Prostate gland (tissue), 2 donors: ENCODE data around the gene CFTR. TPM values are rescaled to one million over a fixed set of nuclear protein-coding genes. Genes with fewer than 3 reads are reported as not detected.

Experiments
- DNase-seq: peaks from one replicate; pipeline ENCODE4 v3.0.0-alpha.2; 2019; ENCODE audit warnings: low spot score
- H3K27ac ChIP-seq, 2 donors: fragments of 200-600 bp; sonication (generic); 2 replicates each; pipeline ENCODE4 v1.5.1; 2017 to 2019
- H3K27me3 ChIP-seq: fragments of 200-600 bp; sonication (generic); replicated peaks from 2 replicates; pipeline ENCODE4 v1.5.1; 2019; ENCODE audit not compliant: insufficient read depth
- H3K36me3 ChIP-seq, 2 donors: fragments of 200-600 bp; sonication (generic); 1 replicate in 1 of 2; 2 replicates in 1 of 2; pipeline versions ENCODE4 v1.5.1 to v1.8.1; 2017 to 2019
- H3K4me1 ChIP-seq: fragments of 200-600 bp; sonication (generic); replicated peaks from 2 replicates; pipeline ENCODE4 v1.5.1; 2019
- H3K4me3 ChIP-seq, 2 donors: fragments of 200-600 bp; sonication (generic); 2 replicates each; pipeline ENCODE4 v1.5.1; 2017 to 2019
- H3K9me3 ChIP-seq: fragments of 200-600 bp; sonication (generic); 2 replicates; pipeline ENCODE4 v1.5.1; 2017
- CTCF ChIP-seq, 4 experiments: fragments of 200-600 bp in 2 of 4; fragments of 450-650 bp in 2 of 4; sonication (generic) in 2 of 4; IDR thresholded peaks; 1 replicate in 3 of 4; 2 replicates in 1 of 4; pipeline ENCODE4 v1.5.1; 2016 to 2019; ENCODE audit warnings: antibody characterized with exemption in 4 of 4, mild to moderate bottlenecking in 2 of 4, moderate library complexity in 2 of 4
- POLR2A ChIP-seq: fragments of 450-650 bp; IDR thresholded peaks from one replicate; pipeline ENCODE4 v1.6.1; 2016; ENCODE audit warnings: antibody characterized with exemption, mild to moderate bottlenecking
- POLR2AphosphoS5 ChIP-seq: sonication (generic); formaldehyde crosslinking; IDR thresholded peaks from one replicate; pipeline ENCODE4 v1.6.1; 2017; ENCODE audit warnings: antibody characterized with exemption
- WGBS: methylation state at CpG from one replicate; pipeline ENCODE4 v1.1.5; 2018; 5-methylcytosine and 5-hydroxymethylcytosine counted together
- intact Hi-C: fragments of 100-400 bp; cut with DNase I; formaldehyde crosslinking; loops from one replicate; pipeline ENCODE4 v1.14.2; 2022
- total RNA-seq, 2 donors: library from RNA; depleted of rRNA; stranded (reverse); fragments of >200 nt; gene quantifications; one replicate each; pipeline ENCODE4 v1.1.0, GENCODE V29; 2016

Gene CFTR
- total RNA-seq, 2 donors from 2014 or later, result 2.9 to 5.6 TPM

- Histone ChIP-seq H3K4me3 (peak overlapping the region; percentile 31 to 38), H3K9me3 (no peaks in the 10 kb centered on the region), H3K27ac (peak overlapping the region in 1 of 2 donors; percentile 37), H3K4me1 (no peaks in the 10 kb centered on the region), H3K27me3 (no peaks in the 10 kb centered on the region), H3K36me3 (no peaks in the 10 kb centered on the region)
- no peak for DNase-seq
- WGBS, result 8% methylated on average over 11 of the region's 11 CpGs
- no peak for TF ChIP-seq POLR2A
- intact Hi-C loops, result no loop called here
These were observed 184 bp downstream of the CFTR start for GRCh38 chr7:117480055-117480362.

- no peaks in the 10 kb centered on the region for H3K27me3 ChIP-seq
- H3K4me1 ChIP-seq, result no peaks in the 10 kb centered on the region
- no peak overlapping the region for H3K27ac ChIP-seq
- no peak for DNase-seq
- intact Hi-C loops, result no loop called here
- no peaks in the 10 kb centered on the region for H3K36me3 ChIP-seq
- no peak overlapping the region for H3K4me3 ChIP-seq
- TF ChIP-seq POLR2AphosphoS5 (no peak), CTCF (IDR thresholded peaks at IDR 0.05) (no peak), POLR2A (no peak)
- no peaks in the 10 kb centered on the region for H3K9me3 ChIP-seq
- 21% methylated on average over 2 of the region's 2 CpGs for WGBS
These were observed 1.2 kb downstream of the CFTR start for GRCh38 chr7:117480978-117481377.

GRCh38 chr7:117485118-117485620 lies 5.3 kb downstream of the CFTR start:
- DNase-seq, result no peak
- intact Hi-C loops, result no loop called here
- no peak overlapping the region for H3K27ac ChIP-seq
- no peaks in the 10 kb centered on the region for H3K36me3 ChIP-seq
- 28% methylated on average over 2 of the region's 2 CpGs for WGBS
- H3K4me1 ChIP-seq, result no peaks in the 10 kb centered on the region
- H3K4me3 ChIP-seq, result no peak overlapping the region
- no peak for TF ChIP-seq CTCF (IDR thresholded peaks at IDR 0.05)
- TF ChIP-seq POLR2AphosphoS5, result no peak
- no peak for TF ChIP-seq POLR2A
- H3K27me3 ChIP-seq, result no peaks in the 10 kb centered on the region
- H3K9me3 ChIP-seq, result no peaks in the 10 kb centered on the region

GRCh38 chr7:117489016-117489415 lies 9.2 kb downstream of the CFTR start:
- Histone ChIP-seq H3K9me3 (no peaks in the 10 kb centered on the region), H3K27me3 (no peaks in the 10 kb centered on the region), H3K4me3 (no peak overlapping the region), H3K4me1 (no peaks in the 10 kb centered on the region), H3K27ac (no peak overlapping the region), H3K36me3 (no peaks in the 10 kb centered on the region)
- WGBS, result 90% methylated on average over 3 of the region's 3 CpGs
- TF ChIP-seq POLR2AphosphoS5 (no peak), POLR2A (no peak), CTCF (IDR thresholded peaks at IDR 0.05) (no peak)
- DNase-seq, result no peak
- intact Hi-C loops, result no loop called here

- Histone ChIP-seq H3K27ac (no peak overlapping the region), H3K4me3 (no peak overlapping the region), H3K27me3 (no peaks in the 10 kb centered on the region), H3K36me3 (no peaks in the 10 kb centered on the region), H3K9me3 (no peaks in the 10 kb centered on the region), H3K4me1 (no peaks in the 10 kb centered on the region)
- TF ChIP-seq POLR2A (no peak), CTCF (IDR thresholded peaks at IDR 0.05) (no peak), POLR2AphosphoS5 (no peak)
- DNase-seq, result no peak
- WGBS, result 96% methylated on average over 2 of the region's 2 CpGs
- intact Hi-C loops, result no loop called here
These were observed 9.6 kb downstream of the CFTR start for GRCh38 chr7:117489430-117489829.
